H1 (cell line): ENCODE measurements around the gene DAB2IP. TPM values are rescaled to one million over a fixed set of nuclear protein-coding genes. Genes with fewer than 3 reads are reported as not detected.

ENCODE experiments used
- CTCF ChIA-PET: fragments of 300-600 bp; sonication (Branson Sonifier 250); formaldehyde crosslinking; loops from one replicate; lab custom pipeline; 2021; ENCODE audit not compliant: partially characterized antibody; lab: Charles Lee
- POLR2A ChIA-PET: fragments of 300-600 bp; sonication (Branson Sonifier 250); formaldehyde crosslinking; loops from one replicate; lab custom pipeline; 2021; ENCODE audit warnings: inconsistent platforms; ENCODE audit not compliant: partially characterized antibody; lab: Charles Lee
- DNase-seq, 2 experiments: peaks; one replicate each; pipeline versions ENCODE4 v3.0.0 to v3.0.0-alpha.2; 2010 to 2022; ENCODE audit warnings: low spot score in 2 of 2, low read depth in 1 of 2, mixed read lengths in 1 of 2
- FAIRE-seq: peaks from 2 replicates; lab custom pipeline; 2011; peaks lifted over from hg19 to GRCh38; lab: Jason Lieb, UNC
- H2AFZ ChIP-seq: 2 replicates; pipeline ENCODE4 v1.8.1; 2012; ENCODE audit warnings: low read length, inconsistent platforms
- H2AK5ac ChIP-seq: 2 replicates; pipeline ENCODE4 v1.6.1; 2013; ENCODE audit warnings: low read depth, low read length
- H2BK120ac ChIP-seq: replicated peaks from 2 replicates; pipeline ENCODE3; 2013; ENCODE audit warnings: low read depth, low read length, inconsistent platforms
- H2BK12ac ChIP-seq: 2 replicates; pipeline ENCODE4 v1.6.1; 2013; ENCODE audit warnings: low read depth, low read length
- H2BK15ac ChIP-seq: 2 replicates; pipeline ENCODE4 v1.6.1; 2013; ENCODE audit warnings: low read length
- H2BK20ac ChIP-seq: 2 replicates; pipeline ENCODE4 v1.6.1; 2013; ENCODE audit warnings: low read length
- H2BK5ac ChIP-seq: 2 replicates; pipeline ENCODE4 v1.6.1; 2013; ENCODE audit warnings: low read depth, low read length
- H3K14ac ChIP-seq: 2 replicates; pipeline ENCODE4 v1.6.1; 2013; ENCODE audit warnings: inconsistent platforms; ENCODE audit not compliant: insufficient read length
- H3K18ac ChIP-seq: 2 replicates; pipeline ENCODE4 v1.6.1; 2013; ENCODE audit warnings: low read length; ENCODE audit errors: extremely low read depth
- H3K23ac ChIP-seq: 2 replicates; pipeline ENCODE4 v1.6.1; 2013; ENCODE audit warnings: inconsistent platforms; ENCODE audit not compliant: insufficient read length
- H3K23me2 ChIP-seq: 2 replicates; pipeline ENCODE4 v1.6.1; 2013; ENCODE audit warnings: low read depth, low read length
- H3K27ac ChIP-seq: 2 replicates; pipeline ENCODE4 v1.6.1; 2011; ENCODE audit warnings: low read depth, low read length, inconsistent platforms
- H3K27me3 ChIP-seq, 4 experiments: replicated peaks in 1 of 4; 1 replicate in 1 of 4; 2 replicates in 3 of 4; pipeline versions ENCODE4 v1.6.1 to v1.8.1; 2011 to 2013; ENCODE audit warnings: low read length in 3 of 4, mild to moderate bottlenecking in 3 of 4, inconsistent platforms in 2 of 4, mixed read lengths in 2 of 4, moderate library complexity in 1 of 4; ENCODE audit not compliant: control insufficient read depth in 3 of 4, insufficient read depth in 3 of 4; ENCODE audit errors: extremely low read depth in 1 of 4
- H3K36me3 ChIP-seq, 4 experiments: 2 replicates each; pipeline versions ENCODE4 v1.6.1 to v1.8.1; 2011 to 2013; ENCODE audit warnings: mild to moderate bottlenecking in 4 of 4, low read length in 3 of 4, moderate library complexity in 2 of 4, control low read depth in 1 of 4, inconsistent platforms in 1 of 4; ENCODE audit not compliant: insufficient read depth in 4 of 4, control insufficient read depth in 2 of 4
- H3K4ac ChIP-seq: replicated peaks from 2 replicates; pipeline ENCODE3; 2013; ENCODE audit warnings: low read length, low read depth, mixed read lengths, inconsistent platforms; ENCODE audit not compliant: insufficient read length
- H3K4me1 ChIP-seq, 4 experiments: replicated peaks in 1 of 4; 1 replicate in 1 of 4; 2 replicates in 3 of 4; pipeline versions ENCODE4 v1.6.1 to v1.8.1; 2011 to 2013; ENCODE audit warnings: low read length in 3 of 4, inconsistent platforms in 2 of 4, mixed read lengths in 1 of 4; ENCODE audit not compliant: insufficient read depth in 4 of 4, control insufficient read depth in 3 of 4
- H3K4me2 ChIP-seq, 2 experiments: 2 replicates each; pipeline versions ENCODE4 v1.6.1 to v1.8.1; 2011 to 2013; ENCODE audit warnings: low read depth in 2 of 2, low read length in 2 of 2, control low read depth in 1 of 2, inconsistent platforms in 1 of 2, mild to moderate bottlenecking in 1 of 2; ENCODE audit not compliant: insufficient read depth in 1 of 2
- H3K4me3 ChIP-seq, 4 experiments: fragments of 200-600, 300-600 bp in 1 of 4; sonication (generic), shearing (Covaris generic), sonication (Bioruptor Twin) in 1 of 4; 2 replicates each; pipeline versions ENCODE4 v1.5.1 to v1.8.1; 2011 to 2016; ENCODE audit warnings: low read length in 4 of 4, low read depth in 3 of 4, control low read depth in 2 of 4, inconsistent platforms in 2 of 4, mild to moderate bottlenecking in 2 of 4, mixed read lengths in 1 of 4, moderate library complexity in 1 of 4; ENCODE audit not compliant: insufficient read depth in 2 of 4; ENCODE audit errors: extremely low read depth in 1 of 4
- H3K56ac ChIP-seq: replicated peaks from 2 replicates; pipeline ENCODE3; 2013; ENCODE audit warnings: low read depth, mild to moderate bottlenecking, mixed read lengths, low read length, inconsistent platforms; ENCODE audit not compliant: insufficient read length
- H3K79me1 ChIP-seq: 2 replicates; pipeline ENCODE4 v1.6.1; 2013; ENCODE audit warnings: low read depth, low read length, control low read depth
- H3K79me2 ChIP-seq, 2 experiments: 2 replicates each; pipeline versions ENCODE4 v1.6.1 to v1.8.1; 2012 to 2013; ENCODE audit warnings: low read length in 2 of 2, mild to moderate bottlenecking in 2 of 2, inconsistent platforms in 1 of 2; ENCODE audit not compliant: insufficient read depth in 2 of 2, control insufficient read depth in 1 of 2
- H3K9ac ChIP-seq, 4 experiments: replicated peaks in 1 of 4; 1 replicate in 1 of 4; 2 replicates in 3 of 4; pipeline versions ENCODE4 v1.6.1 to v1.8.1; 2011 to 2013; ENCODE audit warnings: low read depth in 3 of 4, low read length in 3 of 4, control low read depth in 2 of 4, mild to moderate bottlenecking in 2 of 4, moderate library complexity in 2 of 4, inconsistent platforms in 1 of 4; ENCODE audit errors: extremely low read depth in 1 of 4
- H3K9me3 ChIP-seq, 2 experiments: 2 replicates each; pipeline versions ENCODE4 v1.6.1 to v1.8.1; 2012 to 2013; ENCODE audit warnings: mild to moderate bottlenecking in 2 of 2, moderate library complexity in 2 of 2, control low read depth in 1 of 2, inconsistent platforms in 1 of 2, low read depth in 1 of 2, low read length in 1 of 2, mixed read lengths in 1 of 2; ENCODE audit not compliant: insufficient read depth in 2 of 2
- H4K20me1 ChIP-seq, 2 experiments: replicated peaks in 1 of 2; 2 replicates each; pipeline versions ENCODE3 to v1.8.1; 2011 to 2013; ENCODE audit warnings: inconsistent platforms in 2 of 2, low read length in 2 of 2, mild to moderate bottlenecking in 1 of 2; ENCODE audit not compliant: insufficient read depth in 2 of 2, control insufficient read depth in 1 of 2
- H4K5ac ChIP-seq: 2 replicates; pipeline ENCODE4 v1.6.1; 2013; ENCODE audit warnings: low read length, low read depth, mixed read lengths, inconsistent platforms; ENCODE audit not compliant: insufficient read length
- H4K8ac ChIP-seq: 2 replicates; pipeline ENCODE4 v1.8.0; 2013; ENCODE audit warnings: mild to moderate bottlenecking, moderate library complexity, low read length, inconsistent platforms; ENCODE audit not compliant: insufficient read depth; ENCODE audit errors: extremely low read depth
- H4K91ac ChIP-seq: replicated peaks from 2 replicates; pipeline ENCODE3; 2013; ENCODE audit warnings: low read length, mixed read lengths, inconsistent platforms; ENCODE audit not compliant: insufficient read length
- CEBPB ChIP-seq: IDR thresholded peaks from 2 replicates; pipeline ENCODE4 v1.6.1; 2012; ENCODE audit warnings: low read depth, low read length
- JUND ChIP-seq: IDR thresholded peaks from 2 replicates; pipeline ENCODE4 v1.6.1; 2011; ENCODE audit warnings: mild to moderate bottlenecking, improper control_type of control experiment, low read length
- POLR2AphosphoS5 ChIP-seq: IDR thresholded peaks from 2 replicates; pipeline ENCODE4 v1.6.1; 2011; ENCODE audit warnings: low read depth, low read length
- SIN3A ChIP-seq, 2 experiments: IDR thresholded peaks in 1 of 2; conservative IDR thresholded peaks in 1 of 2; 2 replicates each; pipeline ENCODE4 v1.6.1; 2011 to 2012; ENCODE audit warnings: low read length in 2 of 2, improper control_type of control experiment in 1 of 2, low read depth in 1 of 2, mild to moderate bottlenecking in 1 of 2
- TCF12 ChIP-seq: IDR thresholded peaks from 2 replicates; pipeline ENCODE4 v1.6.1; 2011; ENCODE audit warnings: low read depth, mild to moderate bottlenecking, low read length
- TEAD4 ChIP-seq: IDR thresholded peaks from 2 replicates; pipeline ENCODE4 v1.6.1; 2012; ENCODE audit warnings: low read depth, low read length, inconsistent platforms, mixed read lengths
- WGBS, 2 experiments: shearing (Covaris generic) in 1 of 2; methylation state at CpG; one replicate each; pipeline versions ENCODE4 v1.1.6 to v1.1.7; 2013 to 2015; ENCODE audit warnings: low lambda C conversion rate in 2 of 2, mixed read lengths in 2 of 2, inconsistent platforms in 1 of 2, low coverage in 1 of 2, missing lambda C conversion rate in 1 of 2; ENCODE audit not compliant: insufficient replicate concordance in 2 of 2, insufficient coverage in 1 of 2, insufficient read length in 1 of 2; ENCODE audit errors: extremely low coverage in 1 of 2, missing lambda C conversion rate in 1 of 2; 5-methylcytosine and 5-hydroxymethylcytosine counted together
- polyA plus RNA-seq, 7 experiments: library from polyadenylated mRNA; depleted of rRNA in 3 of 7; stranded (reverse) in 5 of 7; unstranded in 2 of 7; fragments of >200 nt in 5 of 7; fragments of 200-250 nt in 2 of 7; gene quantifications; 1 replicate in 5 of 7; 2 replicates in 1 of 7; 4 replicates in 1 of 7; pipeline versions ENCODE4 v1.2.1 to v1.2.3, GENCODE V29; 2011 to 2013; ENCODE audit warnings: missing spikeins in 2 of 7, mixed read lengths in 2 of 7
- total RNA-seq: library from RNA; stranded (reverse); fragmentation: NEBNext Ultra II Directional; extraction: Animal tissue kit (Norgen Biotek cat#: 25700); gene quantifications from 2 replicates; pipeline ENCODE4 v1.2.1, GENCODE V29; 2021

The DAB2IP gene
- total and polyA plus RNA-seq, 2 of the 8 experiments (the other 6 are each of a cell fraction or from before 2014, with no cell fraction given) = 19.7 to 39.5 TPM

GRCh38 chr9:121692606-121693387, 41.4 kb downstream of the DAB2IP start:
- Histone ChIP-seq H2AK5ac (no peak overlapping the region), H3K9ac (no peak overlapping the region), H2BK15ac (no peak overlapping the region), H4K5ac (no peak overlapping the region), H3K27me3 (no peaks in the 10 kb centered on the region; a peak in 3 of 7 replicates), H2BK12ac (no peak overlapping the region), H2BK5ac (no peak overlapping the region), H2AFZ (no peak overlapping the region), H3K14ac (no peak overlapping the region), H2BK120ac (no peak overlapping the region), H3K56ac (no peak overlapping the region), H3K79me2 (no peaks in the 10 kb centered on the region; a peak in 1 of 4 replicates), H3K23ac (no peak overlapping the region), H2BK20ac (no peak overlapping the region), H3K4me1 (peaks cover 2 to 8% (median 5%) of the 10 kb centered on the region in 4 experiments; a peak in 6 of 7 replicates), H3K79me1 (peaks cover 9% of the 10 kb centered on the region), H4K91ac (no peak overlapping the region), H3K27ac (no peak overlapping the region), H3K4me2 (no peak overlapping the region), H3K18ac (no peak overlapping the region), H3K4ac (no peak overlapping the region), H4K8ac (no peak overlapping the region), H4K20me1 (peaks cover 22 to 41% of the 10 kb centered on the region in 2 experiments), H3K23me2 (no peaks in the 10 kb centered on the region), H3K9me3 (no peaks in the 10 kb centered on the region), H3K4me3 (no peak overlapping the region), H3K36me3 (no peaks in the 10 kb centered on the region; a peak in 1 of 8 replicates)
- POLR2A ChIA-PET = interaction anchor here (0.9 kb wide), 1 partner anchor 22 kb away, joined by 3 read pairs; no protein-coding TSS in a partner anchor
- 83% methylated on average over 10 of the region's 14 CpGs; no CpG with 5 or more reads in 1 of the 2 experiments for WGBS, 2 experiments
- TF ChIP-seq CEBPB = no peak
- peak; percentile 74 to 91; a peak in 3 of 4 replicates for TF ChIP-seq SIN3A (conservative IDR thresholded peaks at IDR 0.05 in 1 of 2, IDR thresholded peaks at IDR 0.05 in 1 of 2; ENCODE audit: low read depth in 1 of 2, low read length in 2 of 2)
- TF ChIP-seq JUND = peak; percentile 91
- TF ChIP-seq TEAD4 = 0 out of 2 replicates have a peak, but pooled peaks have one; percentile 55
- TF ChIP-seq POLR2AphosphoS5 = peak; percentile 58; the same call in 1 of the 2 replicates
- 0 out of 2 replicates have a peak, but pooled peaks have one; percentile 60 for TF ChIP-seq TCF12
- DNase-seq (no peak), FAIRE-seq (no peak)
- CTCF ChIA-PET = interaction anchor here (0.6 to 34.8 kb wide), 15 partner anchors 8 to 293 kb away, joined by 3 to 670 read pairs (median 5); no protein-coding TSS in a partner anchor
